ENCODE measurements around the gene G3BP1.

DNA sequence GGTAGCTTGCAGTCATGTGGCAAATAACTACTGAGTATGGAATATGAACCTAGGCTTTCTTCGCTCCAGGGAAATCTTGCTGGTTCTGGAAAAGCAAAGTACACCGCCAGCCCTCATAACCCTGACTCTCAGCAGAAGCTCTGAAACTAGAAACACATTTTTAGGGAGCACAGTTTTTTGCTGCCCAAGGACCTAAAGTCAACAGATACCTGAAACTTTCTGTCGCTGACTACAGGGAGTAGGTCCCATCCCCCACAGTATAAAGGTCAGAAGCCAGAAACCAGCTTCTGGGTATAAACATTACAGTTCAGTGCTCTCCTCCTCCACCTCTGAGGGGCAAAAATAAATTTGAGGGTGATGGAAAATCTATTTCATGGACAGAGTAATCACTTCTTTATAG lies 16.4 kb upstream of the G3BP1 start:
- TF ChIP-seq TAF1 (IDR thresholded peaks at IDR 0.05; ENCODE audit: low read depth) (no peak), EP300 (IDR thresholded peaks at IDR 0.05; ENCODE audit: borderline replicate concordance) (no peak)
- TF ChIP-seq, protein P1, sequence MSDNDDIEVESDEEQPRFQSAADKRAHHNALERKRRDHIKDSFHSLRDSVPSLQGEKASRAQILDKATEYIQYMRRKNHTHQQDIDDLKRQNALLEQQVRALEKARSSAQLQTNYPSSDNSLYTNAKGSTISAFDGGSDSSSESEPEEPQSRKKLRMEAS (IDR thresholded peaks at IDR 0.05) = no peak

All from Ishikawa (cell line).